Activated T-helper 1 cell treated with anti-CD3 and anti-CD28 coated beads, Interleukin-12 subunit alpha, Interleukin-12 subunit beta, Interleukin-2, Interleukin-4 antibody, amounts not matched to agents 30 ng/mL and 10 ng/mL and 1 ng/mL, durations not matched to agents 14 hours and 24 hours and 36 hours (primary cell): Measurements from ENCODE around the gene PCSK7. TPM values are rescaled to one million over a fixed set of nuclear protein-coding genes. Genes with fewer than 3 reads are reported as not detected.

Source experiments
- DNase-seq: peaks from one replicate; pipeline ENCODE4 v3.0.0; 2021; ENCODE audit warnings: low spot score
- H3K27ac Mint-ChIP-seq: one replicate; pipeline ENCODE4 v1.8.0; 2021; ENCODE audit warnings: mild to moderate bottlenecking, mixed read lengths
- H3K27me3 Mint-ChIP-seq: one replicate; pipeline ENCODE4 v1.8.0; 2022; ENCODE audit warnings: mild to moderate bottlenecking, moderate library complexity, mixed read lengths; ENCODE audit not compliant: insufficient read depth
- H3K36me3 Mint-ChIP-seq: one replicate; pipeline ENCODE4 v1.8.0; 2021; ENCODE audit warnings: low read depth, mixed read lengths
- H3K4me1 Mint-ChIP-seq: one replicate; pipeline ENCODE4 v1.8.0; 2021; ENCODE audit warnings: low read depth, mixed read lengths
- H3K4me3 Mint-ChIP-seq: one replicate; pipeline ENCODE4 v1.8.0; 2021; ENCODE audit warnings: mild to moderate bottlenecking, moderate library complexity, mixed read lengths
- H3K9me3 Mint-ChIP-seq: one replicate; pipeline ENCODE4 v1.8.0; 2021; ENCODE audit warnings: mixed read lengths
- intact Hi-C: fragments of 100-400 bp; cut with micrococcal nuclease; formaldehyde crosslinking; loops from one replicate; pipeline ENCODE4 v1.15.1; 2024
- total RNA-seq: library from RNA; stranded (reverse); gene quantifications from 2 replicates; pipeline ENCODE4 v1.2.3, GENCODE V29; 2022

PCSK7 gene
- total RNA-seq, 1 donor from 2014 or later: 154 TPM

- H3K36me3 Mint-ChIP-seq: peaks cover 52% of the 10 kb centered on the region
- H3K27ac Mint-ChIP-seq: peak overlapping the region; percentile 7
- intact Hi-C loops: no loop called here
- no peaks in the 10 kb centered on the region for H3K27me3 Mint-ChIP-seq
- H3K4me1 Mint-ChIP-seq: peaks cover 37% of the 10 kb centered on the region
- no peaks in the 10 kb centered on the region for H3K9me3 Mint-ChIP-seq
- peak overlapping the region; percentile 23 for H3K4me3 Mint-ChIP-seq
- DNase-seq: no peak
Measured at GRCh38 chr11:117228091-117228490, 3.8 kb downstream of the PCSK7 start.

- DNase-seq: peak; percentile 14
- Mint-ChIP-seq H3K9me3 (no peaks in the 10 kb centered on the region), H3K4me3 (no peak overlapping the region), H3K27me3 (no peaks in the 10 kb centered on the region), H3K4me1 (peaks cover 36% of the 10 kb centered on the region), H3K36me3 (peaks cover 60% of the 10 kb centered on the region), H3K27ac (peak overlapping the region; percentile 31)
- intact Hi-C loops: loop anchor here (1.0 to 2.0 kb wide), 5 partner anchors 45 to 494 kb away; partner anchors contain the start of gene APOA5
Measured at GRCh38 chr11:117226388-117227385, 5.2 kb downstream of the PCSK7 start.

GRCh38 chr11:117225553-117226170 lies 6.2 kb downstream of the PCSK7 start:
- no peak overlapping the region for H3K27ac Mint-ChIP-seq
- H3K4me1 Mint-ChIP-seq: peaks cover 25% of the 10 kb centered on the region
- no peaks in the 10 kb centered on the region for H3K27me3 Mint-ChIP-seq
- intact Hi-C loops: loop anchor here (1.0 to 2.0 kb wide), 5 partner anchors 44 to 493 kb away; partner anchors contain the start of gene APOA5
- peaks cover 65% of the 10 kb centered on the region for H3K36me3 Mint-ChIP-seq
- H3K4me3 Mint-ChIP-seq: no peak overlapping the region
- no peaks in the 10 kb centered on the region for H3K9me3 Mint-ChIP-seq
- DNase-seq: no peak

- H3K27ac Mint-ChIP-seq: no peak overlapping the region
- no peaks in the 10 kb centered on the region for H3K9me3 Mint-ChIP-seq
- H3K36me3 Mint-ChIP-seq: peaks cover 66% of the 10 kb centered on the region
- H3K27me3 Mint-ChIP-seq: no peaks in the 10 kb centered on the region
- peaks cover 12% of the 10 kb centered on the region for H3K4me1 Mint-ChIP-seq
- intact Hi-C loops: no loop called here
- H3K4me3 Mint-ChIP-seq: no peak overlapping the region
- no peak for DNase-seq
Measured at GRCh38 chr11:117223741-117224689, 7.9 kb downstream of the PCSK7 start.

DNA sequence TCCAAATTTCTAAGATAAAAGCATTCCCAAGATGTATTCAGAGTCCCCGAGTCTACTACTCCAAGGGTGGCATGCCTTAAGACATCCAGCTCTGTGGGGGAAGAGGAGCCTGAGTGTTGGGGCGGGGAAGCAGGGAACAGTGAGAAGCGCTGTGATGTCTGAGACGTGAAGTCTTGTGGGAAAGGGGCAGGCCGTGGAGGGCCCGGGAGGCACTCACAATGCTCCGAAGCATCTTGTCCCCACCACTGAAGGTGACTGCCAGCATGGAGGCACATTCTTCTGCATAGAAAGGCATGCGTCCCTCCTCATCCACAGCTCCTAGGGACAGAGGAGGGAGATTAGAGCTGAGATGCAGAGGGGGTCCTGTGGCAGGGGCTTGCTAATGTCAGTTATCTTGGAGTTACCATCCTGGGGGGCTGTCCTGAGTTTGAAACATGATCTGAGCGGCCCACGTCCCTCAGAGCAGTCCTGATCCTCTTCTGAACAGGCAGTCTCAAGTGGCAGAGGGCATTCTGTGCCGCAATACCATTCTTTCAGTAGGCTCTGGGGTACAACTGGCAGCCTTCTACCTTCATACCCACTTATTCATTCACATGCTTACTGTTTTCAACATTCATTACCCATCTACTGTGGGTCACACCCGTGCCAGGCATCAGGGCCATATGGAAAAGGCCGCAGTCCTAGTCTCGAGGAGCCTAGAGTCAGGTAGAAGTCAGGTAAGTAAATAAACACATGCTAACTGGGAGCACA lies 8.7 kb downstream of the PCSK7 start:
- Mint-ChIP-seq H3K4me3 (no peak overlapping the region), H3K27ac (no peak overlapping the region), H3K36me3 (peaks cover 67% of the 10 kb centered on the region), H3K4me1 (peaks cover 9% of the 10 kb centered on the region), H3K9me3 (no peaks in the 10 kb centered on the region), H3K27me3 (no peaks in the 10 kb centered on the region)
- DNase-seq: no peak
- intact Hi-C loops: no loop called here

DNA sequence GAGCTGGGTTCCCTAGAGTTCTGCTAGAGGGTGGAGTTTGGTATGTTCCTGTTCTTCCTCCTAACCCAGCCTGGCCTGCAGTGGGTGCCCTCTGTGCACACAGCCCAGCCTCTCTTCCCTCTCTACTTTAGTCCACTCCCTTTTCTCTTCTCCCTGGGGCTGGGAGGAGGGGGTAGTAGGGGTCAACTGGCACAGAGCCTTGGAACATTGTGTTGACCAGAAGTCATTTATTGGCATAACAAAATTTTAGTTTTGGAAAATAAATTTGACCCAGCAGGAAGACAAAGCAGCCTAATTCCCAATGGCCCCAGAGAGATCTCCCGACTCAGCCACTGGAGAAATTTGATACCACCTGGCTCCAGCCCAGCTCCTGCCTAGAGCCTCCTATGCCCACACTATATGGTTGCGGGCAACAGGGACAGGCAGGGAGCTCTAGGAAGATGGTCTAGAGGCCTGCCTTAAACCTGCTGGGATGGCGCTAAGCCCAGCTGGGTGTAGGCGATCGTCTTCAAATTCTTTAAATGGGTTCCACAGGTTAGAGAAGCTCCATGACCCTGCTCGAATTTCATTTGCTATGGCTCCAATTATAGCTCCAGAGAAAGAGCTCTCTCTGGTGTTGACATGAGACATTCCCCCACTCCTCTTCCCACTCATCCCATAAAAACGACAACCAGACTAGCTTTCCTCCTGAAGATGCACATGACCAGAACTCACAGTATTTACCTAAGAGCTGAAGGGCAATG lies 9.9 kb downstream of the PCSK7 start:
- H3K36me3 Mint-ChIP-seq: peaks cover 72% of the 10 kb centered on the region
- peaks cover 19% of the 10 kb centered on the region for H3K4me1 Mint-ChIP-seq
- no peak overlapping the region for H3K4me3 Mint-ChIP-seq
- H3K9me3 Mint-ChIP-seq: no peaks in the 10 kb centered on the region
- no peak overlapping the region for H3K27ac Mint-ChIP-seq
- no peak for DNase-seq
- H3K27me3 Mint-ChIP-seq: no peaks in the 10 kb centered on the region
- intact Hi-C loops: no loop called here

DNA sequence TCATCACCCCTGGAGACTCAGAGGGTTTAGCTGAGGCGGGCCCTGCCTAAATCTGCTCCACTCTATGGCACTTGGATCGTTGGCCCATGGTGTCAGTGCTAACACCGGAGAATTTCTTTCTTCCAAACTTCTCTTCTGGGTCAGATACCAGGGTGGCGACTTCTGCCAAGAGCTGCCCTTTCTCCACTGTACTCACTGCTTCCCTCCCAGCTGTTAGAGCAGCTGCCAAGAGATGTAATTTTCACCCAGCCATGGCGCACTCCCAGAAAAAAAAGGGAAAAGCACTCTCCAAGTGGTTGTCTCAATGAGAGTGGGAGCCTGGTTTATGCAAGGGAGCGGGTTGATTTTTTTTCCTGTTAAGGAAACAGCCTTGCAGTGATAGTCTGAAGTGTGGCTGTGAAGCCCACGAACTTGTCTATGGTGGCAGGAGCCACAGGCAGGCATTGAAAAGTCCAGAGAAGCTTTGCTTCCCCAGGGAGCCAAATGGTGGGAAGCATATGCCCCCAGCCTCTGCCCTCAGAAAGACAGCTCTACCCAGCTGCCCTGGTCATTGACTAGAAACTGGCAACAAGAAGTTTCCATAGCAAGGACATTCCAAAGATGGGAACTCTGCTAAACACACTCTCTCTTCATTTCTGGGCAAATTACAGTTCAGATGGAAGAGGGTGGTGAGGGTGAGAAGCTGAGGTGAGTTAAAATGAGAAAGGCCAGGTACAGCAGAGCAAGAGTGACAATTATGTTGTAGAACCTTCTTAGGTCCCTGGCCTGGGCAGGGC lies 10.7 kb downstream of the PCSK7 start:
- no peak overlapping the region for H3K27ac Mint-ChIP-seq
- H3K4me3 Mint-ChIP-seq: no peak overlapping the region
- no peak for DNase-seq
- H3K9me3 Mint-ChIP-seq: no peaks in the 10 kb centered on the region
- intact Hi-C loops: no loop called here
- no peaks in the 10 kb centered on the region for H3K27me3 Mint-ChIP-seq
- H3K4me1 Mint-ChIP-seq: peaks cover 17% of the 10 kb centered on the region
- H3K36me3 Mint-ChIP-seq: peaks cover 65% of the 10 kb centered on the region

DNA sequence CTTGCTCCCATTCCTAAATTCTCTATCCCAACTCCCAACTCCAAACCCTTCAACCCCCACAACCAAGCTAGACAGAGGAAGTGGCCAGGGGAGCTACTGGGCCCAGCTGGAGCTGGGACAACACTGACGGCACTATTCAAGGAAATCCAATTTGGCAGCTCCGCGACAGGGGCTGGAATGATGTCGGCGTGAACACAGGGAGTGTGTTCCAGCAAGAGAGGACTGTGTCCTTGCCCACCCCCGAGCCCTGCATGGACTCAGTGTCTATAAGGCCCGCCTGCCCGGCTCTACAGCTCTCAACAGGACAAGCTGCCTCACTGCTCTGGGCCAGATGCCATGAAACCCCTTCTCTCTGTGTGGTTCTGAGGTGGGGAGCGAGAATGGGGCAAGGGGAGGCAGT lies 11.3 kb downstream of the PCSK7 start:
- DNase-seq: no peak
- no peak overlapping the region for H3K27ac Mint-ChIP-seq
- H3K9me3 Mint-ChIP-seq: no peaks in the 10 kb centered on the region

GRCh38 chr11:117219995-117220394 lies 11.9 kb downstream of the PCSK7 start:
- peaks cover 60% of the 10 kb centered on the region for H3K36me3 Mint-ChIP-seq
- H3K9me3 Mint-ChIP-seq: no peaks in the 10 kb centered on the region
- no peak overlapping the region for H3K4me3 Mint-ChIP-seq
- H3K4me1 Mint-ChIP-seq: peaks cover 16% of the 10 kb centered on the region
- H3K27ac Mint-ChIP-seq: no peak overlapping the region
- intact Hi-C loops: no loop called here
- no peak for DNase-seq
- no peaks in the 10 kb centered on the region for H3K27me3 Mint-ChIP-seq

More for the DNA sequence above, 11.3 kb downstream of the PCSK7 start:
- no peak overlapping the region for H3K4me3 Mint-ChIP-seq
- peaks cover 64% of the 10 kb centered on the region for H3K36me3 Mint-ChIP-seq
- intact Hi-C loops: no loop called here
- peaks cover 16% of the 10 kb centered on the region for H3K4me1 Mint-ChIP-seq
- no peaks in the 10 kb centered on the region for H3K27me3 Mint-ChIP-seq

DNA sequence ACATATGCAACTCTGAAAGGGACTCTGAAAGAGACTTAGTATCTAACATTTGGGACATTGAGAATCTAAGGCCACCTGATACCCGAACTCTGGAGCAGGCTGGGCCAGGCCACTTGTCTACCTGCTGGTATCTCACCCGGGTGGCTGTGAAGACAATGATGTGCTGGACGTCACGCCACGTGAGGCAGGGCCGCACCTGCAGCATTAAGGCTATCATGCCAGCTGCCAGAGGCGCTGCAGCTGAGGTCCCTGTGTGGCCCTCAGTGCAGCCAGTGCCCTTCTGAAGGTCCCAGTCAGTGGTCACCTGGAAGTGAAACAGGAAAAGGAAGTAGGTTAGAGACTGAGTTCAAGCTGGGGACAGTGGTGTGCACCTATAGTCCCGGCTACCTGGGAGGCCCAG lies 12.4 kb downstream of the PCSK7 start:
- no peaks in the 10 kb centered on the region for H3K27me3 Mint-ChIP-seq
- H3K4me1 Mint-ChIP-seq: peaks cover 16% of the 10 kb centered on the region
- intact Hi-C loops: no loop called here
- peaks cover 59% of the 10 kb centered on the region for H3K36me3 Mint-ChIP-seq
- no peak for DNase-seq
- H3K4me3 Mint-ChIP-seq: no peak overlapping the region
- H3K9me3 Mint-ChIP-seq: no peaks in the 10 kb centered on the region
- no peak overlapping the region for H3K27ac Mint-ChIP-seq

DNA sequence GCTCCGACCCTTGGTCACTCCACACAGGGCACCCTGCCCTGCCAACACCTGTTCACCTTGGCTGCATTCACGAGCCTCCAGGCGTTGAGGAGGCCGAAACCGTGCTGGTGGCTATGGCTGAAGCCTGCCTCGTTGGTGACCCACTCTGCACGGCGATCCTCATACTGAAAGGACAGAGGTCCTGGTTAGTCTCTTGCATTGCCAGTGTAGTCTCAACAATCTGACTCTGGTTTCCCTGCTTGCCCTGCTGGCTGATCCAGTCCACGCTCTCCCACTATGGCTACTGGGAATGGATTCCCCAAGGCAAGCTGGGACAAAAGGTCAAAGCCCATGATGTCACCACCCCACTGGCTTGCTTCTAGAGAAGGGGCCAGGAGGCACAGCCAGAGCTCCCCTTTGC lies 12.9 kb downstream of the PCSK7 start:
- Mint-ChIP-seq H3K27me3 (no peaks in the 10 kb centered on the region), H3K27ac (no peak overlapping the region), H3K9me3 (no peaks in the 10 kb centered on the region), H3K36me3 (peaks cover 58% of the 10 kb centered on the region), H3K4me1 (peaks cover 16% of the 10 kb centered on the region), H3K4me3 (no peak overlapping the region)
- DNase-seq: no peak
- intact Hi-C loops: no loop called here
